ENCODE measurements around the gene ALPI. TPM values are rescaled to one million over a fixed set of nuclear protein-coding genes. Genes with fewer than 3 reads are reported as not detected.
A peak's percentile ranks its signal among the peaks of the same experiment; 100 is the strongest.
"Not testable (repeated sequence)": the region's sequence is repeated elsewhere in the genome, so short reads cannot be mapped to it uniquely, and the experiment has no call there.

The ALPI gene
- total and polyA plus RNA-seq, 8 donors, result 1.4 to 12.3 TPM; not detected in 6

DNA sequence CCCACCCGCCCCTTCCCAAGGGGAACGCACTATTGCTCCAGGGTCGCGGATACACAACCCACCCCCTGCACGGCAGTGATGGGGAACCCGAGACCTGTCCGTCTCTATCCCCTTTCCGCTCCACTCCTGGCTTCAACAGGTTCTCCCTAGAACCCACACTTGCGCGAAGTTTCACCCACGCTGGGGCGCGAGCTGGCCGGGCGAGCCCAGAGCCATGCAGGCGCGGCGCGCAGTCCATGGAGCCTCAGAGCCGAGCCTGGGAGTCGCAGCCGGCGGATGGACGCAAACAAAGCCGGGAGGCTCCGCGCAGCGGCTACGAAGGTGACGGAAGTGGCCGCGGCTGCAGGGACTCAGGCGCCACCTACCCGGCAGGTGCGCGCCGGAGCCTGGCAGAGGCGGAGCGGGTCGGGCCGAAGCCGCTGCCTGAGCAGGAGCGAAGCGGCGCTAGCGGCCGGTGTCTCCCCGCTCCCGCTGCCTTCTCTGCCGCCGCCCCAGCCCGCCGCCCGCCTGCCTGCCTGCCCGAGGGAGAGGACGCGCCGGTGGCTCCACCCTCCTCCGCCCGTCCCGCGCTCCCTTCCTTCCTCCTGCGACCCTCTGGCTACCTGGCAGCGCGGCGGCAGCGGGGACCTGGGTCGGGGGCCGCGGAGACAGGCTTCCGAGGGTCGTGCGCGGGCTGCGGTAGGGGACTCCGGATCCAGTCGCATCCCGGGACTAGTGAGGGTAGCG is 35.3 kb upstream of the ALPI start:
- peaks cover 0 to 18% (median 7%) of the 10 kb centered on the region in 4 donors for H3K9me3 ChIP-seq
- peak; percentile 61 to 83 for DNase-seq
- WGBS, 5 donors, result 1 to 2% (median 2%) methylated on average over 23 to 79 of the region's 79 CpGs
- no peaks in the 10 kb centered on the region for H3K36me3 ChIP-seq
- peak overlapping the region; percentile 25 to 46 (median 32) for H3K4me3 ChIP-seq
- peaks cover 27 to 95% (median 55%) of the 10 kb centered on the region in 3 donors for H3K27me3 ChIP-seq
- TF ChIP-seq POLR2A (IDR thresholded peaks at IDR 0.05), result no peak
- no peak for TF ChIP-seq EP300 (IDR thresholded peaks at IDR 0.05)
- no peak for TF ChIP-seq POLR2AphosphoS5 (IDR thresholded peaks at IDR 0.05)
- TF ChIP-seq, protein P1, sequence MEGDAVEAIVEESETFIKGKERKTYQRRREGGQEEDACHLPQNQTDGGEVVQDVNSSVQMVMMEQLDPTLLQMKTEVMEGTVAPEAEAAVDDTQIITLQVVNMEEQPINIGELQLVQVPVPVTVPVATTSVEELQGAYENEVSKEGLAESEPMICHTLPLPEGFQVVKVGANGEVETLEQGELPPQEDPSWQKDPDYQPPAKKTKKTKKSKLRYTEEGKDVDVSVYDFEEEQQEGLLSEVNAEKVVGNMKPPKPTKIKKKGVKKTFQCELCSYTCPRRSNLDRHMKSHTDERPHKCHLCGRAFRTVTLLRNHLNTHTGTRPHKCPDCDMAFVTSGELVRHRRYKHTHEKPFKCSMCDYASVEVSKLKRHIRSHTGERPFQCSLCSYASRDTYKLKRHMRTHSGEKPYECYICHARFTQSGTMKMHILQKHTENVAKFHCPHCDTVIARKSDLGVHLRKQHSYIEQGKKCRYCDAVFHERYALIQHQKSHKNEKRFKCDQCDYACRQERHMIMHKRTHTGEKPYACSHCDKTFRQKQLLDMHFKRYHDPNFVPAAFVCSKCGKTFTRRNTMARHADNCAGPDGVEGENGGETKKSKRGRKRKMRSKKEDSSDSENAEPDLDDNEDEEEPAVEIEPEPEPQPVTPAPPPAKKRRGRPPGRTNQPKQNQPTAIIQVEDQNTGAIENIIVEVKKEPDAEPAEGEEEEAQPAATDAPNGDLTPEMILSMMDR (IDR thresholded peaks at IDR 0.05), result no peak
- intact Hi-C loops (cut with DNase I; ENCODE audit: low total_unique reads), result no loop called here
- H3K4me1 ChIP-seq, result peaks cover 25 to 34% (median 30%) of the 10 kb centered on the region in 4 donors
- H3K27ac ChIP-seq, result no peak overlapping the region

DNA sequence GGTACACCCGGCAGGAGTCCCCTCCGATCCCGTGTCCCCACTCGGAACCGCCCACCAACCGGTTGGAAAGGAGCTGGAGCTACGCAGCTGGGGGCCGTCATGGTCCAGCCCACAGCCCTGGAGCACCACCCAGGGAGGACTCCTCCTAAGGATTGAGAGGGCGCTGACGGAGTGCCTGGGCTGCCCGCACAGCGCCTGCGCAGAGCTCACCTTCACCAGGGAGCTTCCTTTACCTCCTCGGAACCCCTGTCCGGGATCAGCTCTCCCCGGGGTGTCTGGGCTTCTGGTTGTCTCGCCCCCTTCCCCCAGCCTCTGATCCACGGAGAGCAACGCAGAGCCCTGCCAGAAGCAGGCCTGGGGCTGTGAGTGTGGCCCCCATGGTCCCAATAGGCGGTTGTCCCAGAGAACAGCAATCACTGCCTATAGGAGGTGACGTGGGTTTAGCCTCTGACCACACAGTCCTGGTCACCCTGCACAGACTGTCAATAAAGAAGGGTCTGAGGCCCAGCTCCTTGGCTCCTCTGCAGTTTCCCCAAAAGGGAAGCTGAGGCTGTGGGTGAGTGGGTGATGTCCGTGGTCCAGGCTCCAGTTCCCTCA is 34.7 kb upstream of the ALPI start:
- DNase-seq, result peak in 1 of 2 donors; percentile 59
- Histone ChIP-seq H3K4me3 (peak overlapping the region; percentile 25 to 46 (median 32)), H3K27ac (no peak overlapping the region), H3K36me3 (no peaks in the 10 kb centered on the region), H3K27me3 (peaks cover 27 to 90% (median 48%) of the 10 kb centered on the region in 3 donors), H3K4me1 (peaks cover 25 to 34% (median 30%) of the 10 kb centered on the region in 4 donors), H3K9me3 (peaks cover 0 to 18% (median 7%) of the 10 kb centered on the region in 4 donors)
- 19 to 70% (median 25%) methylated on average over 3 to 22 of the region's 22 CpGs for WGBS, 5 donors
- no peak for TF ChIP-seq EP300 (IDR thresholded peaks at IDR 0.05)
- TF ChIP-seq, protein P1 (IDR thresholded peaks at IDR 0.05), result no peak
- no peak for TF ChIP-seq POLR2AphosphoS5 (IDR thresholded peaks at IDR 0.05)
- TF ChIP-seq POLR2A (IDR thresholded peaks at IDR 0.05), result no peak
- intact Hi-C loops (cut with DNase I; ENCODE audit: low total_unique reads), result no loop called here

DNA sequence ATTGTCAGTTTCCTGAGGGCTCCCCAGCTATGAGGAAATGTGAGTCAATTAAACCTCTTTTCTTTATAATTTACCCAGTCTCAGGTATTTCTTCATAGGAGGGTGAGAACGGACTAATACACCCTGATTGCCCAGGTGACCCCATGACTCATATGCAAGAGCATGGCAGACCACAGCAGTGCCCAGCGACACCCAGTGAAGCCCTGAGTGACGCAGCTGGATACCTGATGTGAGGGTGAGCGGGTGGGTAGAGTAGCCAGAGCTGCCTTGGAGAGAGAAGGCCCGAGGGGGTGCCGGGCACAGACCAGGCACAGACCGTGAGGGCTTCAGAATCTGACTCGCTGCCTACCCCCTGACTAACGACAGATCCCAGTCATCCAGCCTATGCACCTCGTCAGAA is 33.9 kb upstream of the ALPI start:
- Histone ChIP-seq H3K36me3 (no peaks in the 10 kb centered on the region), H3K4me3 (no peak overlapping the region), H3K4me1 (peaks cover 25 to 34% (median 30%) of the 10 kb centered on the region in 4 donors), H3K27ac (no peak overlapping the region), H3K9me3 (peaks cover 0 to 18% (median 7%) of the 10 kb centered on the region in 4 donors), H3K27me3 (peaks cover 27 to 82% (median 45%) of the 10 kb centered on the region in 3 donors)
- DNase-seq, result no peak
- TF ChIP-seq EP300 (IDR thresholded peaks at IDR 0.05), result no peak
- TF ChIP-seq POLR2AphosphoS5 (IDR thresholded peaks at IDR 0.05), result no peak
- no peak for TF ChIP-seq POLR2A (IDR thresholded peaks at IDR 0.05)
- TF ChIP-seq, protein P1 (IDR thresholded peaks at IDR 0.05), result no peak
- intact Hi-C loops (cut with DNase I; ENCODE audit: low total_unique reads), result no loop called here
- WGBS, 5 donors, result 85 to 92% (median 91%) methylated on average over 10 of the region's 10 CpGs

DNA sequence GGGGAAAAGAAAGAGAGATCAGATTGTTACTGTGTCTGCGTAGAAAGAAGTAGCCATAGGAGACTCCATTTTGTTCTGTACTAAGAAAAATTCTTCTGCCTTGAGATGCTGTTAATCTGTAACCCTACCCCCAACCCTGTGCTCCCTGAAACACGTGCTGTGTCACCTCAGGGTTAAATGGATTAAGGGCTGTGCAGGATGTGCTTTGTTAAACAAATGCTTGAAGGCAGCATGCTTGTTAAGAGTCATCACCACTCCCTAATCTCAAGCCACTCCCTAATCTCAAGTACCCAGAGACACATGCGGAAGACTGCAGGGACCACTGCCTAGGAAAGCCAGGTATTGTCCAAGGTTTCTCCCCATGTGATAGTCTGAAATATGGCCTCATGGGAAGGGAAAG is 33.0 kb upstream of the ALPI start:
- peaks cover 0 to 18% (median 7%) of the 10 kb centered on the region in 4 donors for H3K9me3 ChIP-seq
- peaks cover 27 to 73% (median 36%) of the 10 kb centered on the region in 3 donors for H3K27me3 ChIP-seq
- H3K4me1 ChIP-seq, result peaks cover 25 to 34% (median 30%) of the 10 kb centered on the region in 4 donors
- H3K36me3 ChIP-seq; H3K4me3 ChIP-seq; H3K27ac ChIP-seq; intact Hi-C loops (cut with DNase I; ENCODE audit: low total_unique reads); DNase-seq: not testable (repeated sequence)
- WGBS, 5 donors, result 37 to 55% (median 40%) methylated on average over 3 of the region's 3 CpGs

DNA sequence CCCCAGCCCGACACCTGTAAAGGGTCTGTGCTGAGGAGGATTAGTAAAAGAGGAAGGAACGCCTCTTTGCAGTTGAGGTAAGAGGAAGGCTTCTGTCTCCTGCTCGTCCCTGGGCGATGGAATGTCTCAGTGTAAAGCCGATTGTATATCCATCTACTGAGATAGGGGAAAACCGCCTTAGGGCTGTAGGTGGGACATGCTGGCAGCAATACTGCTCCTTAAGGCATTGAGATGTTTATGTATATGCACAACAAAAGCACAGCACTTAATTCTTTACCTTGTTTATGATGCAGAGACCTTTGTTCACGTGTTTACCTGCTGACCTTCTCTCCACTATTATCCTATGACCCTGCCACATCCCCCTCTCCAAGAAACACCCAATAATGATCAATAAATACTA is 32.5 kb upstream of the ALPI start:
- H3K27ac ChIP-seq; H3K36me3 ChIP-seq; intact Hi-C loops (cut with DNase I; ENCODE audit: low total_unique reads); H3K4me3 ChIP-seq; DNase-seq: not testable (repeated sequence)
- H3K27me3 ChIP-seq, result peaks cover 27 to 69% (median 32%) of the 10 kb centered on the region in 3 donors
- 29 to 47% (median 41%) methylated on average over 6 to 7 of the region's 7 CpGs for WGBS, 5 donors
- H3K4me1 ChIP-seq, result peaks cover 24 to 29% (median 28%) of the 10 kb centered on the region in 4 donors
- H3K9me3 ChIP-seq, result peaks cover 0 to 18% (median 7%) of the 10 kb centered on the region in 4 donors
